NOMO-1 (cell line): ENCODE data around the gene NELFCD.
A peak's percentile ranks its signal among the peaks of the same experiment; 100 is the strongest.

Source experiments
- DNase-seq, 2 experiments: peaks; one replicate each; lab custom pipeline; 2025; ENCODE audit not compliant: unreplicated experiment in 2 of 2; lab: John Stamatoyannopoulos, UW

The NELFCD gene

DNA sequence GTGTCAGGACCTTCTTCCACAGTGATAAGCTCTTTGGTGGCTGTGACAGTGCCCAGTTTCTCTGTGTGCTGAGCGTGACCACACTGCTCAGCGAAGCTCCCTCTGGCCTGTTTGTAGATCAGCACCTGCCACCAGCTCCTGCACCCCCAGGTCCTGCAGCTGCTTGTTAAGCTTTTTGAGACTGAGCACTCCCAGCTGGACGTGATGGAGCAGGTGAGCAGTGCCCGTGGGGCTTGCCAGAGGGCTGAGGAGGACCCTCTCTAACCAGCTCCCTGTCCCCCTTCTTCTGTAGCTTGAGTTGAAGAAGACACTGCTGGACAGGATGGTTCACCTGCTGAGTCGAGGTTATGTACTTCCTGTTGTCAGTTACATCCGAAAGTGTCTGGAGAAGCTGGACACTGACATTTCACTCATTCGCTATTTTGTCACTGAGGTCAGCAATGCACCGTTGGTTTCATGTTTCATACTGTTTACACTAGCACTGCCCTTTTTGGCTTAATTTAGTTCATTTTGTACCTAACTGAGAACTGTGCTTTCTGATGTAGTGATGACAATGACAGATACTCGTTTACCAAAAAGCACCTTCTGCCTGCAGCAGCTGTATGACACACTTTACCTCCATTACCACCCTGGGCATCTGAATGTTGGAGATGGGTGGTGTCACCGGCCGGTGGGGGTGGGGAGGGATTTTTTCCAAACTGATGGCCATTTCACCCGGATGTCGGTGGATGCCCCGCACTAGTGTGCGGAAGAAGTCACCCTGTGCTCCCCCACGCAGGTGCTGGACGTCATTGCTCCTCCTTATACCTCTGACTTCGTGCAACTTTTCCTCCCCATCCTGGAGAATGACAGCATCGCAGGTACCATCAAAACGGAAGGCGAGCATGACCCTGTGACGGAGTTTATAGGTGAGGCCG, 12.5 kb downstream of the NELFCD start:
- no peak for DNase-seq

DNA sequence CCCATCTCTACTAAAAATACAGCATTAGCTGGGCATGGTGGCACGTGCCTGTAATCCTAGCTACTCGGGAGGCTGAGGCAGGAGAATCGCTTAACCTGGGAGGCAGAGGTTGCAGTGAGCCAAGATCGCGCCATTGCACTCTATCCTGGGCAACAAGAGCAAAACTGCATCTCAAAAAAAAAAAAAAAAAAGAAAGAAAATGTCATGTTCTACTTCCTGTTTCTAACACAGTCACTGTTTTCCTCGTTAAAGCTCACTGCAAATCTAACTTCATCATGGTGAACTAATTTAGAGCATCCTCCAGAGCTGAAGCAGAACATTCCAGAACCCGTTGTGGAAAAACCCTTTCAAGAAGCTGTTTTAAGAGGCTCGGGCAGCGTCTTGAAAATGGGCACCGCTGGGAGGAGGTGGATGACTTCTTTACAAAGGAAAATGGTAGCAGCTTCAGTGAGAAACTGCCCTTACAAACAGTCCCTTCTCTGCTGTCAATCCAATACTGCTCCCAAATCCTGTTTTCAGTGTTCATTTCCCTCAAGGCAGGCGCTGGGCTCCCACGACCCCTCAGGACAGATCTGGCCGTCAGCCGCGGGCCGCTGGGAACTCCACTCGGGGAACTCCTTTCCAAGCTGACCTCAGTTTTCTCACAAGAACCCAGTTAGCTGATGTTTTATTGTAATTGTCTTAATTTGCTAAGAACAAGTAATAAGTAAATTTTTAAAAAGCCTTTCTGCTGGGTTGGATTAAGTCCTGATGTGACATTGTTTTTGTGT, 13.5 kb downstream of the NELFCD start:
- DNase-seq: no peak

DNA sequence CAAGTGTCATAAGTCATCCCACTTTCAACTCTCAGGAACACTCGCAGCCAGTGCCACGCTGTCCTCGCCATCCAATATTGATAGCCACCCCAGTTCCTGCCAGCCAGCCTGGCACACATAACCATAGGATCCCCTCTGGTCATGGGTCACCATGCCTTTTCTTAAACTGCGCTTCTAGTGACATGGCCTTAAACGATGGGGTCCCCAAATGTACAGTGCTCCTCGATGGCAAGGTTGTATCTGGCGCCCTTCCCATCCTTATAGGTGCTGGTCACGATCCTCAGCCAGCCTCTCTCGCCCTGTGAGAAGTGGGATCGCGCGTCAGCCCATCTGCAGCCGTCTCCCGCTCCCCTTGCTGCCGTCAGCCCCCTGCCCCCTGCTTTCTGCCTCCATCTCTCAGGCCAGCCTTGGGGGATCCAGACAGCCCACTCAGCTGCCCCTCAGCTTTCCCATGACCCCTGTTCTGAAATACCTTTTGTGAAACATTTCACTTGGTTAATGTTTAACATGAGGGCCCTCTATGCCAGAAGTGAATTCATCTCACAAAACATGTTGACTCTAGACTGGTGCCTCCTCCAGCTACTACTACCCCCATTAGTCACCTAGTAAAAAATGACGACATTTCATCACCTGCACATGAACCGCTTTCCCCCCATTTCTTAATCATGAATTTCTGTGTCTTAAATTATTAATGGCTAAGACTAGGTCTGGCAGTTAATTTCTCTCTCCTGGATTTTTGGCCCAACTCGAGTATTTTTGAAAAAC, 14.6 kb downstream of the NELFCD start:
- DNase-seq: no peak

DNA sequence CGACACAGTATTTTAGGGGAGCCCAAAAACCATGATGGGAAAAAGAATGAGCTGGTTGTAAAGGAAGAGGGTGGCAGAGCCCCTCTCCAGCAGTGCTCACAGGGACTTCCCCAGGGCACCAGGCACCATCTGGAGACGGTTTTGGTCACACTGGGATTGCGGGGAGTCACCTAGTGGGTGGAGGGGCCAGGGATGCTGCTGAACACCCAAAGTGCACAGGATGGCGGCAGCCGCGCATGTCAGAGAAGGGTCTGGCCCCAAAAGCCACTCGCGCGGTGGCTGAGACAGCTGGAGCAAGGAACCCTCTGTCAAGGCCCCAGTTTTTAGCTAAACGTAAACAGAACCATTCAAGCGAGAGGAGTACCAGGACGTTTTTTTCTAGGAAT, 15.2 kb downstream of the NELFCD start:
- no peak for DNase-seq

DNA sequence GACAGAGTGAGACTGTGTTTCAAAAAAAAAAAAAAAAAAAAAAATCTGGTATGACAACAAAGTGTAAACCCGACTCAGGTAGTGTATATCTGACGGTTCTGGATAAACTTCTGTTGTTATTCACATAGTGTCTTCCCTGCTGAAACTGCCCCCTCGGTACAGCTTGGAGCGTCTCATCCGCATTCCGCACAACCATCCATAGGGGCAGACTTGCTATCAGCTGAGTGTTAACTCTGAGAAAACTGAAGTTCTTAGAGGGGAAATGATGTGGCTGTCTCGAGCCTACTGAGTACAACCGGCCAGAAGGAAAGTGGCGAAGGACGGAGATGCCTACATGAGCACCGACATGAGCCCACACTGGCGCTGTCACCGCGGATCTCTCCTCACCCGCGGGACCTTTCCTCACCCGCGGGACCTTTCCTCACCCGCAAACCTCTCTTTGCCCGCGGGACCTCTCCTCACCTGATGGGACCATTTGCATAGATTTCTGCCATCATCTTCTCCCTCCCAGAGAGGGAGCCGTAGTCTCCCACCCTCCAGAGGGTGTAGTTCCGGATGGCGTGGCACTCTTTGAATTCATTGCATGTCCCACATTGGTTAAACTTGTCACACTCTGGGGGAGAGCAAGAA, 16.2 kb downstream of the NELFCD start:
- no peak for DNase-seq

DNA sequence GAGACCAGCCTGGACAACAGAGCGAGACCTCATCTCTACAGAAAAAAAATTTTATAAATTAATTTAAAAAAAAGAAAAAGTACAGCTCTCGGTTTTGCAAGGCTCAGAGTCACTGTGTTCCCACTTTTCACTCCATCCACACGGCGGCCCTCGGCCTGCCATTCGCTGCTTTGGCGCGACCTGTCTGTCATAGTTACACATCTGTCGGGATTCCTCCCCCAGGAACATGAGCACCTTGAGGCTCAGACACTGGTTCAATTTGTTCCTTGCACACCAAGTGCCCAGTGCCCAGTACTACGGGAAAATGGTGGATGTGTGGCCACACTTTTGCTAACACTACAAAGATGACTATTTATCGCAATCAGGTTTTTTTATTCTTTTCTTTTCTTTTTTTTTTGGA, 17.6 kb downstream of the NELFCD start:
- no peak for DNase-seq

DNA sequence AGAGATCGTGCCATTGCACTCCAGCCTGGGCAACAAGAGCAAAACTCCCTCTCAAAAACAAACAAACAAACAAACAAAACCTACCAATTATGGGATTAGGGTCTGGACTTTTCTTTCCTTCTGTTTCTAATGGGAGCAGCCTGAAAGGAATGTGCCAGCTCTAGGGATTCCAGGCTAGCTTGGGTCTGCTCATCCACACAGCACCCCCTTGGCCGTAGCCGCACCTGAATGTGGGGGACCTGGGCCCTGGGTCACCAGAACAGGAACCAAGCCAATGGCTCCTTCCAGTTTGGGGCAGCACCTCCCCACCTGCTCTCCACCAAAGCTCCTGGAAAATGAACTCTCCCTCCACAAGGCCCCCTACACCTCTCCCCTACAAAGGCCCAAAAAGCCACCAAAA, 19.3 kb downstream of the NELFCD start:
- no peak for DNase-seq

DNA sequence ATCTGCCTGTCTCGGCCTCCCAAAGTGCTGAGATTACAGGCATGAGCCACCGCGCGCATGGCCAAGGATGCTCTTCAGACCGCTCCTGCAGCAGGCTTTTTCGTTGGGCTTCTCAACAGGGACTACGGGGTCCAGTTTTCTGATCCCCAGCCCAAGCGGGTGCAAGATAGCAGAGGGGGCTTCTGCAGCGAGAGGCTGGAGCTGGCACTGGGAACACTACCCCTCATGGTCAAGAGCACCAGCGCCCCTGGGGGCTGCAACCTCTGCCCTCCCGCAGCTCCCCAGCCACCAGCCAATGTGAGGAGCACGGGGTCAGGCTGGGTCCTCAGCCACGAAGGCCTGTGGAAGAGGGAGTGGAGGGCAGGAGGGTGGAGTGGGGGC, 20.0 kb downstream of the NELFCD start:
- no peak for DNase-seq

DNA sequence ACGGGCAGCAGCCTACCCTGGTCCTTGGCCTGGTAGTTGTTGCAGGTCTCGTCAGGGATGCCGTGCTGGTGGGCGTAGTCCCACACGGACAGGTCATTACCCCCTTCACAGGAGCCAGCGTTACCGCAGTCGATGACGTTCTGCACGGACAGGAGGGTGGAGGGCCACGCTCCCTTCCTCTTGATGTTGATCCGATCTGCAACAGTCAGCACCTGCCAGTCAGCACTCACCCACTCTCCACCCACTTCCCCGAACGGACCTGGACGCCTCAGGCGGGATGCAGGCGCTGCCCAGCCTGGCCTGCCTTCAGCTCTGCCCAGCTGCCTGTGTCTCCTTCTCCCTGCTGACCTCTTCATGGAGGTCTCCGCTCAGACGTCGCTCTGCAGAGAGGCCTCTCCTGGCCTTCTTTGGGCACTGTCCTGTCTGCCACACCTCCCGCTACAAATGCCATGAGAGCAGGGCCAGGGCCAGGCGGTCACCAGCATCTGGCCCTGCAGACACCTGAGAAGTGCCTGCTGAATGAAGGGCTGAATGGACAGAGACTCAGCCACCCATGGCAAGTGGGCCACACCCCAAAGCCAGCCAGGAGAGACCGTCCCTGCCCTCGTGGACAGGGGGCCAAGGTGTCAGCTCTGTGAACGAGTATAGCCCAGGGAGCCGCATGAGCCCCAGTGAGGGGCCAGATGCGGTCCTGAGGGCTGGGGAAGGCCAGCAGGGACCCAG, 20.6 kb downstream of the NELFCD start:
- no peak for DNase-seq

DNA sequence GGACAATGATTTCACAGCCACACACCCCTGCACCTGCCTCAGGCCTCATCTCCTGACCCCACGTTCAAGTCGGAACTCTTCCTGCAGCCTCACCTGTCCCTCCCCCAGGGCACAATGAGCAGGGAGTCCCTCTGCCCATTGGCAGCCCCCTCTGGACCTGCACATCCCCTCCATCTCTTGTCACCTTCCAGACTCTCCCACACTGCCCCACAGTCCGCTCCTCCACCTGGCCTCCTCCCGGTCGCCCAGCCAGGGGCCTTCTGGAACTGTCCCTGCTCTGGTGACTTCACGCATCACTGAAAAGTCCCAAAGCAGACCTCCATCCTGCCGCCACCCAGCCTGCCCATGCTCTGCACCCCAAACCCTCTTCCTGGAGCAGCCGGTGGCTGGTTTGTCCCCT, 21.3 kb downstream of the NELFCD start:
- DNase-seq: no peak

DNA sequence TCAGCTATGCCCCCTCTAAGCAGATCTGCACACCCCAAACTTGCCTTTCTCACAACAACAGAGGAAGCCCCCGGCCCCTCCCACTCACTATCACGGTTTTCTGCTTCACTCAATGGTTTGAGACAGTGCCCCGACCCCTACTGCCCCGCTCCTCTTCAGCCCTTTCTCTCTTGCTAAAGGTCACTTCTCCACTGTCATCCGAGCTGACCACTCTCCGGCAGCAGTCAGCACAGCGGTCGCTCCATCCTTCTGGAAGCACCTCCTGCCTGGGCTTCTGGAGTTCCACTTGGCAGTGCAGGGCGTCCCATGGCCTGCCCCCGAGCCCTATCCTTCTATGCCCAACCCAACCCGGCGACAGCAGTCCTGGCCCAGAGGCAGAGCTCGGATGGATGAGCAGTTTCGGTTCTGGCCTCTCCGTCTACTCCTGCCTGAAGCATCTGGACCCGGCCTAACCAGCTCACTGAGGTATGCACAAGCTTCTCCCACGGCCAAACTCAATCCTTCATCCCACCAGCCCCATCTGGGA, 21.9 kb downstream of the NELFCD start:
- DNase-seq: no peak

DNA sequence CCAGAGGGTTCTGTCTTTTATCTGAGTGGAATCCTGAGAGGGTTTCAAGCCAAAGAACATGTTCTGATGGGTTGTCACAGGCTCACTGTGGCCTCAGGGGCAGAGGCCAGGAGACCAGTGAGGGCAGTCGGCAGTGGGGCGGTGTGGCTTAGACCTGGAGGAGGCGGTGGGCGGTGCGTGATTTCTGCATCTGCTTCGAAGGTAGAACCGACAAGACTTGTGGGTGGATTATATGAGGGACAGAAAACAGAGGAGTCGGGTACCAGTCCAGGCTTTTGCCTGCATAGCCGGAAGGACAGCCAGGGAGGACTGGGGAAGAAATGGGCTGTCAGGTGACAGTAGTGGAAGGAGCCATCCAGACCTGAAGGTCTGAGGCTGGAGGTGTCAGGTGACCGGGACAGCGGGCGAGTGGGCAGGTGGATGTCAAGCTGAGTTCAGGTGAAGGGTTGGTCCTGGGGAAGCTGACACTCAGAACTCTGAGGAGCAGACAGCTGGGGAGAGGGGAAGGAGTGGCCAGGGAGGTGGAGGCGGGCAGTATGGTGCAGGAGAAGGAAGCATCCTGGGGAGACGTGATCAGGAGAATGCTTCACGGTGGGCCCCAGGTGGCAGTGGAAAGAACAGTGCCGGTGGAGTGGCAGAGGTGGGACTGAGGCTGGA, 22.9 kb downstream of the NELFCD start:
- no peak for DNase-seq

DNA sequence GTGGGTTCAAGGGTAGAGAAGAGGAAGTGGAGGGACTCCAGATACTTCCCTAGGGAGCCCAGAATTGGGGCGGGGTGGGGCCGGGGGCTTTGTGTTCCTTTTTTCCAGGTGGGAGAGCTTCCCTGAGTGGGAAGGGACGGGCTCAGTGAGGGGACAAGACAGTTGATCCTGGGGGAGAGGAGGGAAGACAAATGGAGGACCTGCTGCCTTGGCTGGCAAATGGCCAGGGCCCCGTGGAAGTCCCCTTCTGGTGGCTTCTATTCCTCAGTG, 23.4 kb downstream of the NELFCD start:
- no peak for DNase-seq

DNA sequence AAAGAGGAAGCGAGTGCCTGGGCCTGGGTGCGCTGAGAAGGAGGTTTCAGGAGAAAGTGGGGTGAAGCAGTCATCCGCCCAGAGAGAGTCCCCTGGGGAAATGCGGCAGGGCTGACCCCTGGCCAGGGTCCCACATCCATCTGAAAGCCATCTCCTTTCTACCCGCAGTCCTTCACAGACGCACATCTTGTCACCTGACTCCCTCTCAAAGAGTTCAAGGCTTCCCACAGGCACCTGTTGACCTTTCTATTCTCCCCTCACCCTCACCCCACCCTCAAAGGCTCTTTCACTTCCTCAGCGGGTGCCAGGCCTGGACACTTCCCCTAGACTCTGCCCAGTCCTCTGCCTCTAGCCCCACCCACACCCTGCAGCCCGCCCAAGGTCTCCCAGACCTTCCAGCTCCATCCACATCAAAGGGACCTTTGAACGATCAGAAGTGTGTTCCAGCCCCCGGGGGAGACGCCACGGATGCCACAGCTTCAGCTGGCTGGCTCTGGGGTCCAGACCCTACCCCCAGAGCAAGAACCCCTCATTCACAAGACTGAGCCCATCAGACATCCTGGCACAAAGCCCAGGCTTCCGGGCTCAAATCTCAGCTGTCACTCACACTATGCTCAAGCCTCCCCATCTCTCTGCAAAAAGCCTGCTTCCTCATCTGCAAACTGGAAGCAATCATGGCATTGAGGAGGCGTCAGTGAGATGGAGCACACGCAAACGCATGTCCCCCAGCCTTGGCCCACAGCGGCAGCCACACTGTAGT, 23.9 kb downstream of the NELFCD start:
- peak; percentile 87 to 95 for DNase-seq

DNA sequence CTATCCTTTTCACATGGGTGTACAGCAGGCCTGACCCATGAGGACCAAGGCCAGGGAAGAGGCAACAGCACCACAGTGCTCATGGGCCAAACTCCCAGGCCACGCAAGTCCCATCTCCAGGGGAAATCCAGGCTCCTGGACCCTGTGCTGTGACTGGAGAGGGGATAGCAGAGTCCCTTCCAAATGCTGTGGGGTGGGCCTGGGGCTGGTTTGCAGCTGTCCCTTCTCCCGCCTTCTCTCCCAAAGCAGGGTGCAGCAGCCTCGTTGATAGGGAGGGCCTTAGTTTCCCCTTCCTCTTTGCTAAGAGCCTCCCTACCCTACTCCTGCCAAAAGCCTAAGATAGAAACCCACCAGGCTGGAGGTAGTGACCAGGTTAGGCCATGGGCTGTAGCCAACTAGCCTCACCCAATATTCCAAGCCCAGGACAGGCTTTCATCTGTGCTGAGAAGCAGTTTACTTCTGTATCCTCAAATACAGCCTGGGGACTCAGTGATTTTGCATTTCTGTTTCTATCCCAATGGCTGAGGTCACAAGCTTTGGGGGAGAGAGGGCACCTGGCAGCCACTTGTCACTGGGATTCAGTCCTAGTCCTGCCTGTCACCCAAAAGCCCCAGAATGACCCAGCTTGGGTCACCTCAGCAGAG, 24.6 kb downstream of the NELFCD start:
- DNase-seq: no peak

DNA sequence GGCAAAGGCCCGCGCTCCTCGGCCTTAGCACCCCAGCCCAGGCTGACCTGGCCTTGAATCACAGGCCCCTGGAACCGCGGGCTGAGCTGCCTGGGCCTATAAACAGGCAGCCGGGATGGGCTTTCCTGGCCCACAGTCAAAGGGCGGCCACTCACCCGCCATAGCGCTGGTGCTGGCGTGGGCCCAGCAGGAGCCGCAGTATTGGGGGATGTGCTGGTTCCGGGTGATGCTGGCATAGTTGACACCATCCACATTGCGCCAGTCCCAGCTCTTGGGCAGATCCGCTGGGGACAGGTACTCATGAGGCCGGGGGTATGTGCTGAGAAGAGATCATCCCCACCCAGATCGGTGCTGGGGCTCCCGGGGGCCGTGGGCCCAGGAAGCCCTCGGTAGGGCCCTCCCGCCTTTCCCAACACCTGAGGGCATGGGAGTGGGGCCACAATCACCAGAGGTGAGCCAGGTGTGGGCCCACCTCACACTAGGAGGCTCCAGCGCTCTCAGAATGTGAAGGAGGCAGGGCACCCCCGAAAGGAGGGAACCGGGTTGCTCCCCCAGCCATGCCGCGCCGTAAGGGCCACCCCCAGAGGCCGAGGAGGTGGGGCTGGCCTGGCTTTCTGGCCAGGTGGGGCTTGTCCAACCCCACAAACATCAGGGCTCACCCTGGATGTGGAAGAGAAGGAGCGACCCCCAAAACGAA, 25.3 kb downstream of the NELFCD start:
- DNase-seq: no peak

DNA sequence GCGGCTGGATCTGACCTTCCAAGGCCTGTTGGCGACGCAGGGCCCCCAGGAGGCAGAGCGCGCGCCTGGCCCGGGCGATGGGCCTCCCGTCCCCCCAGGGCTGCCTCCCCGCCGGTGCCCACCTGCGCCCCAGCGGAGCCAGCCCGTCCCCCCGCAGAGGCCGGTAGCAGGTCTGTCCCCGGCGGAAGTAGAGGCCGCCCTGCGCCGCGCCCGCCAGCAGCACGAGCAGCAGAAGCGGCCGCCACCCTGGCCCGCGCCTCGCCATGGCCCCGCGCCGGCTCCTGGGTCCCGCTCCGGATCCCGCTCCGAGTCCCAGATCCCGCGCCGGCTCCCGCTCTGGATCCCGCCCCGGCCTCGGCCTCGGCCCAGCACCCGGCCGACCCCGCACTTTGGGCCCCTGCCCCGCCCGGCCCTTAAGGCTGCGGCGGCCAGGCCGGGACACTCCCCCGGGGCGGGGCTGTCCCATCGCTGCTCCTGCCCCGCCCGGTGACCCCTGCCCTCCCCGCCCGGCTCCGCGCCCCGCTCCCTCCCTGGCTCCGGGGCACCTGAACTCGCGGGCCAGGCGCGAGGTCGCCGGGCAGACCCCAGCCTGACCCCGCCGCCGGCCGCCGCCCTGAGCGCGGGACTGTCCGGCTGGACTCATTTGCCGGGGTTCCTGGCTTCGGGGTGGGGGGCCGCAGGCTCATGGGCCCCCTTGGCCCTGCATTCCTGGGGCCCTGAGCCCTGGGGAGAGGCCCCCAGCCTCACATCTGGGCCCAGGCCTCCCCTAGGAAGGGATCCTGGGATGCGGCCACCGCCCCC, 26.0 kb downstream of the NELFCD start, which contains the start of gene CTSZ:
CTSZ (minus strand) TSS at position 391 of the 801 bp plus-strand sequence; CDS start at position 265, 126 bp downstream.
- peak; percentile 48 to 68 for DNase-seq
